ENCODE measurements around the gene NUP214.
"Not testable (repeated sequence)": the region's sequence is repeated elsewhere in the genome, so short reads cannot be mapped to it uniquely, and the experiment has no call there.

NUP214 gene

DNA sequence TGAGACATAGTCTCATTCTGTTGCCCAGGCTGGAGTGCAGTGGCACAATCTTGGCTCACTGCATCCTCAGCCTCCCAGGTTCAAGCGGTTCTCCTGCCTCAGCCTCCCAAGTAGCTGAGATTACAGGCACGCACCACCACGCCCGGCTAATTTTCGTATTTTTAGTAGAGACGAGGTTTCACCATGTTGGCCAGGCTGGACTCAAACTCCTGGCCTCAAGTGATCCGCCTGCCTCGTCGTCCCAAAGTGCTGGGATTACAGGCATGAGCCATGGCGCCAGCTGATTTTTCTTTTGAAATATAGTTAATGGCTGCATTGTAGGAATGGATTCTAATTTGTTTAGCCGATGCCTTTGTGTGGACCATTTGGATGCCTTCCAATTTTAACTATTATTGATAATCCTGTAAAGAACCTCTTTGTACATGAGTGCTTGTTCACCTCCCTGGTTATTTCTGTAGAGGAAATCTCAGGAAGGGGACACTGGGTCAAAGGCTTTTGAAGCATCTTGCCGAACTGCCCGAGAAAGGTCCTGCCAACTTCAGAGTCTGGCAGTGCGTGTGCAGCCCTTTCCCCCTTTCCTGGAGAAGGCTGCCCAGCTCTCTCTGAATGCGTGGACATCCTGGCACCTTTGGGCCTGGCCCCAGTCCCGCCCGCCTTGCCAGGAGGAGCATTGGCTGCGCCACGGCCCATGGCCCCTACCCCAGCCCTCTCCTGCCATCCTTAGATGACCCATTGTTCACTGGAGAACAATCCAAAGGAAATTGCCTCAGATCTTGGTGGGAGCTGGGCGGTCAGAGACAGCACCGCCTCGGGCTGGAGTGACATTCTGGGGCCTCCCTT is 8.9 kb upstream of the NUP214 start:
- no peak for DNase-seq (ENCODE audit: low read depth)

DNA sequence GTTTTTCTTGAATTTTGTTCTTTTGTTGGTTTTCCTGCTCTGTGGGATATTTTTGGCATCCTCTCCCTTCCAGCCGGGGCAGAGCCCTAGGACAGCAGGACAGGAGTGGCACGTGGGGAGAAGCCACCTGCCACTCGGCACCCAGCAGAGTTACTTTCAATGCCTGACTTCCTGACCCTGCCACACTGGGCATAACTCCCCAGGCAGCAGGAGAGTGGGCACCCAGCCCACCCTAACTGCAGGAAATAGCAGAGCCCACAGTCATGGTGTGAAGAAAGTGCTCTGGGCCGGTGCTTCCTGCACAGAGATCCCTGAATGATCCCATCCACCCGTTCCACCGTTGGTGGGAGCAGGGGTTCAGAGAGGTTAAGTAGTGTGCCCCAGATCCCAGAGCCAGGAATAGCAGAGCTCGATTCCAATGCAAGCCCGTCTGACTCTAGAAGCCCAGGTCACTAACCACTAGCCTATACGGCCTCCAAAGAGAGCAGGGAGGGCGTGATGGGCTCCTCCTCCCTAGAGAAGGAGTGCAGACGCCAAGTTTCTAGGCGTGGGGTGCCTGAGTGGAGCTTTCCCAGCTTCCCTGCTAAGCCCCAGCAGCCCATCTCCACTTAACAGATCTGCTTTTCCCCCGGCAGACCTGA is 8.1 kb upstream of the NUP214 start:
- DNase-seq (ENCODE audit: low read depth): no peak

DNA sequence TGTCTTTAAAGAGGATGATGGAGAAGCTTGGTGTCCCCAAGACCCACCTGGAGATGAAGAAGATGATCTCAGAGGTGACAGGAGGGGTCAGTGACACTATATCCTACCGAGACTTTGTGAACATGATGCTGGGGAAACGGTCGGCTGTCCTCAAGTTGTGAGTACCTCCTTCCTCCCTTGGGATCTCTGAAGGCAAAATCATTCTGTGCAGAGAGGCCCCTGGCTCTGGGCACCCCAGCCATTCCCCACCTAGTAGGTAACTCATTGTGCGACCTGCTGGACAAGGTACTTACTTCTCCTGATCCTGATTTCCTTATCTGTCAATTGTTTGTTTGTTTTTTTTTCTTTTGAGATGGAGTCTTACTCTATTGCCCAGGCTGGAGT is 7.6 kb upstream of the NUP214 start:
- no peak for DNase-seq (ENCODE audit: low read depth)

DNA sequence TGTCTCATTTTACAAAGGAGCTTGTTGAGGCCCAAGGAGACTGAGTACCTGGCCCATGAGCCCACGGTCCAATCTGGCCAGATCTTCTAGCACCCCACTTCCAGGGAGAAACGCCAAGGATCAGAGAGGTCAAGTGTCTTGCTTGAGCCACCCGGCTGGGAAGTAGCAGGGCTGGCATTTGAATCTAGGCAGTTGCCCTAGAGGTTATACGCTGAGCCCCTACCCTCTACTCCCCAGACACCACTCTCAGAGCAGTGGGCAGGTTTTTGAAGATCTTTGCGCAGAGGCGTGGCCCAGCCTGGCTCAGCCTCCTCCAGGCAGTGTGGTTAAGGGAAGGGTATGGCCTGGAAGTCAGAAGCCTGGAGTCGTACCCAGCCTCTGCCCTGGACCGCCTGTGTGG is 5.8 kb upstream of the NUP214 start:
- no peak for DNase-seq (ENCODE audit: low read depth)

DNA sequence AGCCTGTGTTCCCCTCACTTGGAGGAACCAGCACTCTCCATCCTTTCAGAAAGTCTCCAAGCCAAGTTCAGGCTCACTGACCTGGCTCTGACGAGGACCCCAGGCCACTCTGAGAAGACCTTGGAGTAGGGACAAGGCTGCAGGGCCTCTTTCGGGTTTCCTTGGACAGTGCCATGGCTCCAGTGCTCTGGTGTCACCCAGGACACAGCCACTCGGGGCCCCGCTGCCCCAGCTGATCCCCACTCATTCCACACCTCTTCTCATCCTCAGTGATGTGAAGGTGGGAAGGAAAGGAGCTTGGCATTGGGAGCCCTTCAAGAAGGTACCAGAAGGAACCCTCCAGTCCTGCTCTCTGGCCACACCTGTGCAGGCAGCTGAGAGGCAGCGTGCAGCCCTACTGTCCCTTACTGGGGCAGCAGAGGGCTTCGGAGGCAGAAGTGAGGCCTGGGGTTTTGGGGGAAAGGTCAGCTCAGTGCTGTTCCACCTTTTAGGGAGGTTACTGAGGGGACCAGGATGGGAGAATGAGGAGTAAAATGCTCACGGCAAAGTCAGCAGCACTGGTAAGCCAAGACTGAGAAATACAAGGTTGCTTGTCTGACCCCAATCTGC is 4.7 kb upstream of the NUP214 start:
- no peak for DNase-seq (ENCODE audit: low read depth)

DNA sequence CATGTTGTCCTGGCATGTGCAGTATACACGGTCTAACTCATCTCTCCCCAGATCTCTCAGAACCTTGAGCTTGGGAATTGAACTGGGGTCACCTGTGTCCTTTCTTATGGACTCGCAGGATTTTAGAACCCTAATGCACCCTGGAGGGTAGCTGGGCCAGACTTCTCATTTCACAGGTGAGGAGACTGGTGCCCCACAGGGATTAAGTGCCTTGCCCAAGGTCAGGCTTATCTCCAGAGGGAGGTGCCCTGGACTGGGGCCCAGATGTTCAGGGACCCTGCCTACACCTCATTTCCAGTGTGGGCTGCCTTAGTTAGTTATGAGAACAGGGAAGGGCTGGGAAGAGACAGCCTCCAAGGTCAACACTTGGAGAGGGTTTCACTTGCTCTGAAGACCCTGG is 4.0 kb upstream of the NUP214 start:
- no peak for DNase-seq (ENCODE audit: low read depth)

DNA sequence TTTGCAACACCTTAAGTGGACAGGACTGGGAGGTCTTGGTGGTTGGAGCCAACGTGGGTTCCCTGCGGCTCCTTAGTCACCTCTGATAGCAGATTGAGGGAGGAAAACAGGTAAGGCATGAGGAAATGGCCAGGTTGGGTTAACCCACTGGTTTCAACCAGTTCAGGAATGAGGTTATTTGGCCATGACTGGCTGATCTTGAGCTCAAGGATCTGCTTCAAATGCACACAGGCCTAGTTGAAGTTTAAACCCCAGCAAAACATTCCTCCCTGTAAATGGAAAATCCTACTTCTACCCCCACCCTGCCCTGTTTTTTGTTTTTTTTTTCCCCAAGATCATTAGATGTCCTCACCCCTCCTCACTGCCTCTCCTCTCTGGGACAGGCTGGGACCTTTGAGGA is 3.2 kb upstream of the NUP214 start:
- DNase-seq (ENCODE audit: low read depth): no peak

DNA sequence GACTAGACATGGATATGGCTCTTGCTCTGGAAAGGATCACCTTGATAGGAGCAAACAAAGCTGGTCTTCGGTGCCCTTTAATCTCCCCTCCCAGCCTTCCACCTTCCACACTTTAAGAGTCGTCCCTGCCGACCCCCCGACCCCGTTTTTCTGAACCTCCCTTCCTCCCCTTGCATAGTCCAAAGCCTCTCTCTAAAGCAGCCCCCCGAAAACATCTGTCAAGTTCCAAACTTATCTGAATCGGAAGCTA is 423 bp upstream of the NUP214 start:
- no peak for DNase-seq (ENCODE audit: low read depth)

DNA sequence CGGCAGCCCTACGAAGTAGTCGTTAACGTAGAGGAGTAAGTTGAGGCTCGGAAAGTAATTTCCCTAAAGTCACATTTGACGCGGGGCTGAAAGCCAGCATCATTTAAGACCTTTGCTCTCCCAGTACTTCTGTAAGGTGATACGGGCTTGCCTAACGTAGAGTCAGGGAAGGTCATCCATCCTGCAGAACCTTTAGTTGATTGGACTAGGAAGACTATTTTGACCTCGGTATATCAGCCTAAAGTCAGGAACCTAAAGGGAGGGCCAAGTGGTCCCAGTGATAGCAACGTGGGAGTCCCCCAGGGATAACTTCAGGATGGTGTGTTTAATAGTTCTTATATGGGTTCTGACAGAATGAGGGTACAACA is 657 bp downstream of the NUP214 start:
- DNase-seq (ENCODE audit: low read depth): no peak

DNA sequence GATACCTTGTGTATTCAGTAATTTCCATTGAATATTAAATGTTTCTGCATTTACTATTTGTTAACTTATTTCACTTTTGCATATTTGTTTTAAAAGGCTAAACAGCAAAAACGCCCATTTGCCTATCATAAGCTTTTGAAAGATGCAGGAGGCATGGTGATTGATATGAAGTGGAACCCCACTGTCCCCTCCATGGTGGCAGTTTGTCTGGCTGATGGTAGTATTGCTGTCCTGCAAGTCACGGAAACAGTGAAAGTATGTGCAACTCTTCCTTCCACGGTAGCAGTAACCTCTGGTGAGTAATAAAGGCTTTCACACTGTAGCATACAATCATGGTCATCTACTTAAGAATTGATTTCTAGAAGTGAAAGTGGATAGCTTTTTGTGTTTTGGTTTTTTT is 3.8 kb downstream of the NUP214 start:
- no peak for DNase-seq (ENCODE audit: low read depth)

DNA sequence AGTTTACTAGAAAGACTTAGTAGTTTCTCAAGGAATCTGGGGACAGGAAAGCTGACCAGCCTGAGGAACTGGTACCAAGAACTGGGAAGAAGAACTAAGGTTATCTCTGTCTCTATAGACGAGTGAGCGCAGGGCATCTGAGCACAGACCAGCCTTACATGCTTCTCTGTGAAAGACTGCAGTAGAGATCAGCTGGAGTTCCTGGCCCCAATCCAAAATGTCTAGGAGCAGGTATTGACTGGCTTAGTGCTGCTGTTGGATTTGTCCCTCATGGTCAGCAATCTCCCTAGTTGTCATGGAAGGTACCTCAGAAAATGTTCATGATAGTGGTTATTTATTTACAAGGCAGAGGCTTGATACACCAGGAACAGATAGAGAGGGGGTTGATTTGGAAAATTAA is 13.3 kb downstream of the NUP214 start:
- DNase-seq (ENCODE audit: low read depth): no peak

DNA sequence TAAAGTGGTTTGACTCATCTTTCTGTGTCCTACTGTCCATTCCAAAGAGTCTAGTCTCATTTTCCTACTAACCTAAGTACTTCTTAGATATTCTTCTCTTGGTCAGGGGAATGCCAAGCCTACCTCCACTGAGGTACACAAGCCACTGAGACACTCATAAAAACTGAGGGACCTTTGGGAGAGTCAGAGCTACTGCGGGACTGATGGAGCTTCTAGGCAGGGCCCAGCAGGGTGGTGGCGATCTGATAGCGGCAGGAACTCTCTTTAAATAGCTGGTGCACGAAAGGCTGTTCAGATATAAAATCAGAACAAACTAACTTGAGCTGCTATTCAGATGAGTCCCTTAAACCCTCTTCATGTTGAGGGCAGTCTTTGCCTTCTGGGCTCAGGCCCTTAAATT is 14.7 kb downstream of the NUP214 start:
- no peak for DNase-seq (ENCODE audit: low read depth)

DNA sequence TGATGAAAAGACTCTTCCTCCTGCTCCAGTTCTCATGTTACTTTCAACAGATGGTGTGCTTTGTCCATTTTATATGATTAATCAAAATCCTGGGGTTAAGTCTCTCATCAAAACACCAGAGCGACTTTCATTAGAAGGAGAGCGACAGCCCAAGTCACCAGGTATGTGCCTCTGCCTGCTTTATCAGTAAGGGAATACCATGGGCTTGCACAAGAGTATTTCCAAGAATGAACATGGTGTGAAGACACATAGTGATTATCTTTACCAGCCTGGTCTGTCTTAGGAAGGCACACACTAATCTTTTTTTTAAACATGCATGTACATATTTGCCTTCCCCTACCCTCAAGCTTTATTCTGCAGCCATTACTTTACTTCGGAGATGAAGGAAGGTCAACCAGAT is 15.2 kb downstream of the NUP214 start:
- no peak for DNase-seq (ENCODE audit: low read depth)

DNA sequence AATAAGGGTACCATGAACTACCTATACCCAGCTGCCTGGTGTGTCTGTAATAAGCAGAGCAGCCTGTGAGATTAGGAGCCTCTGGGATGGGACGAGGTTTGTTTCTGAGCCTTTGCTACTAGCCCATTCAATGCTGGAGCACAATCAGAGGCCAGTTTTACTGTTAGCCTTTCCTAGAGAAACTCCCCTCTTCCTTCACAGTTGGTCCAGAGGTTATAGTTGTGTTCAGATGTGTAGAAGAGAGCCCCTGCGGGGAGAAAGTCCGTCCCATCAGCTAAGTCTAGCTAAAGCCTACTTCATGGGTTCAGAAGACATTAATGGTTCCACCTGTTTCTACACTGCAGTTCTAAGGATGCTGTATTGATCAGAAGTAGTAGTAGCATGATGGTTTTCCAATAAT is 16.8 kb downstream of the NUP214 start:
- no peak for DNase-seq (ENCODE audit: low read depth)

DNA sequence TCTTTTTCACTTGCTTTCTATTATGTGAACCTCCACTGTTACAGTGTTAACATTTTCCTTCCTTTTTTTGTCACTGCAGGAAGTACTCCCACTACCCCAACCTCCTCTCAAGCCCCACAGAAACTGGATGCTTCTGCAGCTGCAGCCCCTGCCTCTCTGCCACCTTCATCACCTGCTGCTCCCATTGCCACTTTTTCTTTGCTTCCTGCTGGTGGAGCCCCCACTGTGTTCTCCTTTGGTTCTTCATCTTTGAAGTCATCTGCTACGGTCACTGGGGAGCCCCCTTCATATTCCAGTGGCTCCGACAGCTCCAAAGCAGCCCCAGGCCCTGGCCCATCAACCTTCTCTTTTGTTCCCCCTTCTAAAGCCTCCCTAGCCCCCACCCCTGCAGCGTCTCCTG is 18.8 kb downstream of the NUP214 start:
- DNase-seq (ENCODE audit: low read depth): no peak

DNA sequence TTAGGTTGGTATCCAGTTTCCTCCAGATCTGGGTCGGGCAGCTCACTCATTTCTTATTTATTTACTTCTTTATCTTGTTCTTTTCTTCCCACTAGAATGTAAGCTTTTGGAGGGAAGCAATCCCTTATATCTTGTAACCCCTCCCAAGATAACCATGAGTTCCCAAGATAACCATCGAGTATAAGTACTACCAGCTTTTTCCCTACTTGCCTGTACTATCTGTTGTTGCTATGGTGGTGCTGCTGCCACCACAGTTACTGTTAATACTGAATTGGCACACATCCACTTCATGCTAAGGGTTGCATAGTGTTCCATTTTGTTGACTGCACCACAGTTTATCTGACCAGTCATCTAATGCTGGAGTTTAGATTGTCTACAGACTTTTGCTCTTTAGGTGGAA is 19.9 kb downstream of the NUP214 start:
- DNase-seq (ENCODE audit: low read depth): no peak

DNA sequence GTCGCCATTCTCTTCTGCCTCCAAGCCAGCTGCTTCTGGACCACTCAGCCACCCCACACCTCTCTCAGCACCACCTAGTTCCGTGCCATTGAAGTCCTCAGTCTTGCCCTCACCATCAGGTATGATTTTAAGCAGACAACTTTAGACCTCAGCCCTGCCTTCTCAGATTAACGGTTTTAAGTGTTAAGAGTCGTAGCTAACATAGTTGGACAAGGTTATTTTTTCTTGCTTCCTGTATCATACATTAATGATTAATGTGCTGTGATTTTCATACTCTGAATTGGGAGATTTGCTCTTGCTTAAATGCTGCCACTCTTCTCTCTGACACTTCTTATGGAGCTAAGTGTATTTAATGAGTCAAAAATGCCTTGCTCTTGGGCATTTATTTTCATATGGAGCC is 20.8 kb downstream of the NUP214 start:
- DNase-seq (ENCODE audit: low read depth): no peak

DNA sequence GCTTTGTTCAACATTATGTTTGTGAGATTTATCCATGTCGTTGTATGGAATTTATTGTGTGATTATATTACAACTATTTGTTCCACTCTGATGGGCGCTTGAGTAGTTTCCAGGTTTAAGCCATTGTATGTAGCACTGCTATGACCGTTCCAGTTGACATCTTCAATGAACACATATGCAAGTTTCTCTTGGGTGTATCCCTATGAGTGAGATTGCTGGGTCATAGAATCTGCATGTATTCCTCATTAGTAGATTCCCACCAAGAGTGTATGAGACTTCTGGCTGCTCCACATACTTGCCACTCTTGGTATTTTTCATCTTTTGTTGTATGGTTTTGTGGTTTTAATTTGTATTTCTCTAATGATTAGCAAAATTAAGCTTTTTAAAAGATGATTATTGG is 22.9 kb downstream of the NUP214 start:
- DNase-seq (ENCODE audit: low read depth): no peak

DNA sequence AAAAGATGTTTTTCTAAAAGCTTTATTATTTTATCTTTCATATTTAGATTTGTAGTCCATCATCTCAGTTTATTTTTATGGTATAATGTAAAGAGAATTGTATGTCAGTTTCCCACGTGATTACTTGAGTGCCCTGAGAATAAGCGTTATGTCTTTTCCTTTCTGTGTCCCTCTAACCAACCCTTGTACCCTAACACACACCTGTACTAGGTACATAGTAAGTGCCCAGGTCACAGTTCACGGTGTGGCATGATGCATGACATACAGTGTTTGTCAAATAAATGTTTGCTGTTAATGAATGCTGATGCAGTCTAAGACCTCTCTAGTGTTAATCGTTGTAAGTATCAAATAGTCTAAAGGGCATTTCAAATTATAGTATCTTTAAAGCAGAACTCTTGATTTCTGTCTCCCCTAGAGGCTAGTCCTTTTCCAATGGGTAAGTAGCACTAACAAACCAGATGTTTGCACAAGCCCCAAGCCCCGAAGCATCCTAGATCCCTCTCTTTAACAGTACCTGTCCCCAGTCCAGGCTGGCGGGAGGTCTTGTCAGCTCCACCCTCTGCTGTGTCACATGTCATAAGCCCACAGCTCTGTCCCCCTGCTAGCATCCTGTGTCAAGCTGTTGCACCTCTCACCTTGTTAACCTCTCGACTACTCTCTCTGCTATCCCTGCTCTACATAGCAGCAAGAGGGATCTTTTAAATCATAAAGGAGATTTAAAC is 23.7 kb downstream of the NUP214 start:
- DNase-seq (ENCODE audit: low read depth): no peak

DNA sequence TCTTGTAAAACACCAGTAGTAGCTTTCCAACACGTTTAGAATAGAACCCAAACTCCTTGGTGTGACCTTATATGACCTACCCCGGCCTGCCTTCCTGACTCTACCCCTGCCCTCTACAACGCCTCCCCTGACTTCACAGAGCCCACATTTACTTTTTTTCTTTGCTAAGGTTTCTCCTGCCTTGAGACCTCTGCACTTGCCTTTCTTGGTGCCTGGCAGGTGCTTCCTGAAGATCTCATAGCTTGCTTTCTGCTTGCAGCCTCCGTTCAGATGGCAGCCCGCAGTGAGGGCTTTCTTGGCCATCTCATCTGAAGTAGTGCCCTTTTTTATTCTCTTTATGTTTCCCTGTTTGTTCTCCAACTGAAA is 24.3 kb downstream of the NUP214 start:
- no peak for DNase-seq (ENCODE audit: low read depth)

DNA sequence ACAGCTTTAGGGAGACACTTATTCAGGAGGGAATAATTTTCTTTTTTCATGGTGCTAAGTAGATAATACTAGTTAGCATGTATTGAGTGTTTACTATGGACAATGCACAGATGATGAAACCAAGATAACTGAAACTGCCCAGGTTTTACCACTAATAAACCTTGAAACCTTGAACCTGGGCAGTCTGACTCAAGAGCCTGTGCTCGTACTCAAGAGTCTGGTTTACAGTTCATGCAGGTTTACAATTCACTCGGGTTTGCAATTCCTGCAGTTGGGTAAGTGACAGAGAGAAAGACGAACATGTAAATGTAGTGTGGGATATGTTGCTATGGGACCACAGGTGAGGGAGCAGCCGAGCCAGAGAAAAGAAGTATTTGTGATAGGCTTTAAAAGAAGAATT is 28.2 kb downstream of the NUP214 start:
- no peak for DNase-seq (ENCODE audit: low read depth)

DNA sequence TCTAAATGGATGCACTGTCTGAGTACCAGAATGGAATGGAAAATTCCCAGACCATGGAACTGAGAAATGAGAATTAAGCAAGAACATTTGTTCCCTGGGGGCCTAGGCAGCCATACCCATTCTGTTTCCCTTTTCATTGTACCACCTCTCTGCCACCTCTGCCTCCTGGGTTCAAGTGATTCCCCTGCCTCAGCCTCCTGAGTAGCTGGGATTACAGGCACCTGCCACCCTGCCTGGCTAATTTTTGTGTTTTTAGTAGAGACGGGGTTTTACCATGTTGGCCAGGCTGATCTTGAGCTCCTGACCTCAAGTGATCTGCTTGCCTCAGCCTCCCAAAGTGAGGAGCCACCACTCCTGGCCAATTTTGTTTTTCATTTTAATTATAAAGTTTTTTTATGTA is 33.3 kb downstream of the NUP214 start:
- DNase-seq (ENCODE audit: low read depth): not testable (repeated sequence)

DNA sequence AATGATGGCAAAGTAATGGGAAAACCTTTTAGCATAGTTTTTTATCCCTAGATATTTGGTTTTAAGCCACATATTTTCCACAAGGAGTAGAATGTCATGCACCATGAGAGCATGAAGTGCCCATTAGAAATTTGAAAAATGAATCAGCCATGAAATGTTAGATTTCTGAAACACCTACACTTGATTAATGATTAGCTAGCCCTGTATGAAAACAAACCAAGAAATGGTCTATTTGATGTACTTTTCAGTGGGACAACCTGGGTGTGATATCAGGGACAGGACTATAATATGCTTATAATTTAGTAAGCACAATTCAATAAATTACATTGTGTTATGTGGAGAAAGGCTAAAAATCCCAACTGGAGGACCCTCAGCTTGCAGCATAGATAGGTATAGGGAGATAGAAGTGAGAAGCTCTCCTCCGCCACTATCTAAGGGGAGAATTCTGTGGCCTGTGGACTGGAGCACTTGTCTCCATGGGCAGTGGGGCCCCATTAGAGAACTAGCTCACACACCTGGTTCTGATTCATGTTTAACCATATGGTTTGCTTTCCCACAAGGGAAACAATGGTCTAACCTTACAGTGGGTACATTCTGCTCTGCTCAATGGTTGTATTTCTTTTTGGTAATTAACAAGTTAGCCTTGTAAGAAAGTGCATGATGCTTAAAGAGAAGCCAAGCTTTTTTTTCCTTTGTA is 35.2 kb downstream of the NUP214 start:
- no peak for DNase-seq (ENCODE audit: low read depth)

Measured in fibroblast of the conjunctiva (primary cell).